Measurements from ENCODE around the gene TTI1. TPM values are rescaled to one million over a fixed set of nuclear protein-coding genes. Genes with fewer than 3 reads are reported as not detected.

Gene TTI1
- polyA plus RNA-seq, 1 donor from 2014 or later = 20.0 TPM

DNA sequence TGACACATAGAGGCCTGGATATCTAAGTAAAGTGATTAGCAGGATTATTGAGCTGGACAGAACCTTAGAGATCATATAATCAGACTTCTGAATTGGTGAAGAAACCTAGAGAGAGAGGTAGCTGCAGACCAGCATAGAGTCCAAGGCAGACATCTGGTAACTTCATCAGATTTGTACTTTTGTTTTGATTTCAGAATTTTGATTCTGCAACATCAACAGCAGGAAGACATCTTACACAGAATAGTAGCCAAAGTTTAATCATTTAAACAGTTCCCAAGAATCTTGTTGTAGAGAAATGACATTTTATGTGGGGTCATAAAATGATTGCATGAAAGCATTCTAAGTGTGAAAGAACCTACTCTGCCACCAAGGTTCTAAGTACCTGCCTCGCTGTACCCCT, 39.6 kb upstream of the TTI1 start:
- Histone ChIP-seq H3K4me2 (ENCODE audit: low read length) (no peak overlapping the region), H3K27ac (ENCODE audit: low read length) (no peak overlapping the region)

DNA sequence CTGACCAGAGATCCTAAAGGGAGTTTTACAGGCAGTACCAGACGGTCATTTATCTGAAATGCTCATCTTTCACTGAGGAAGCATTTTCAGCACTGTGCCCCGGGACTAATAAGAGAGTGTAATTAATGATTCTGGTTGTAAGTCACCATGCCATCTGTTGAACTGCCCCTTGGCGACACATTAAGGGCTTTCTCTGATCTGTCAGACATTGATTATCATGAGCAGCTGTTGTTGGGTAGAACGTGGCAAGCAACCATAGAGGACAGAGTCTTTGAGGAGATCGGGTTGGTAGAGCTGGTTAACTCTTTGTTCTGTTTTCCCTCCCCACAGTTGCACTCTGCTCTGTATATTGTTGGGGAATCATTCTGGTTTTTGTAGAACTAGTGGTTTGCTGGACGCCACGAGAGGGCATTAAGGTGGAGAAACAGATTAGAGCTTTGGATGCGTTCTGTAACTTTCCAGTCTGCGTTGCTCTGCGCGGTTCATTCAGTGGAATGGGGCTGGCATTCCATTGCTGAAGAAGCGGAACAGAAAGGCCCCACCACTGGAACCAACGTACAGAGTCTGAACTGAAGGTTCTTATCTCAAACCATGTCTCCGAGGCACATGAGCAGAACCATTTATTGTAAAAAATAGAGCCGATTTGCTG, 34.6 kb upstream of the TTI1 start:
- Histone ChIP-seq H3K9me3 (ENCODE audit: low read length) (no peaks in the 10 kb centered on the region), H3K36me3 (ENCODE audit: insufficient read depth, low read length) (peaks cover 25% of the 10 kb centered on the region), H3F3A (ENCODE audit: insufficient read depth, low read length, poor library complexity, severe bottlenecking) (no peaks in the 10 kb centered on the region), H3K9me2 (ENCODE audit: insufficient read depth, low read length) (no peaks in the 10 kb centered on the region), H2AFZ (ENCODE audit: low read depth, low read length) (no peak overlapping the region), H3K4me3 (ENCODE audit: low read length) (no peak overlapping the region), H3K79me2 (replicated peaks; ENCODE audit: insufficient read depth, low read length) (no peaks in the 10 kb centered on the region), H4K20me1 (ENCODE audit: insufficient read depth) (no peaks in the 10 kb centered on the region), H3K27ac (ENCODE audit: low read length) (no peak overlapping the region), H3K4me2 (ENCODE audit: low read length) (no peak overlapping the region), H3K9ac (ENCODE audit: low read length) (no peak overlapping the region), H3K27me3 (ENCODE audit: insufficient read depth, low read depth, low read length) (no peaks in the 10 kb centered on the region)
- no peak for TF ChIP-seq POLR2AphosphoS5 (IDR thresholded peaks at IDR 0.05)
- no peak for TF ChIP-seq EP300 (conservative IDR thresholded peaks at IDR 0.05; ENCODE audit: poor library complexity, severe bottlenecking)
- no peak for TF ChIP-seq TAF1 (IDR thresholded peaks at IDR 0.05; ENCODE audit: low read depth)
- no peak for TF ChIP-seq SMC3 (conservative IDR thresholded peaks at IDR 0.05; ENCODE audit: poor library complexity)
- TF ChIP-seq, protein P1, sequence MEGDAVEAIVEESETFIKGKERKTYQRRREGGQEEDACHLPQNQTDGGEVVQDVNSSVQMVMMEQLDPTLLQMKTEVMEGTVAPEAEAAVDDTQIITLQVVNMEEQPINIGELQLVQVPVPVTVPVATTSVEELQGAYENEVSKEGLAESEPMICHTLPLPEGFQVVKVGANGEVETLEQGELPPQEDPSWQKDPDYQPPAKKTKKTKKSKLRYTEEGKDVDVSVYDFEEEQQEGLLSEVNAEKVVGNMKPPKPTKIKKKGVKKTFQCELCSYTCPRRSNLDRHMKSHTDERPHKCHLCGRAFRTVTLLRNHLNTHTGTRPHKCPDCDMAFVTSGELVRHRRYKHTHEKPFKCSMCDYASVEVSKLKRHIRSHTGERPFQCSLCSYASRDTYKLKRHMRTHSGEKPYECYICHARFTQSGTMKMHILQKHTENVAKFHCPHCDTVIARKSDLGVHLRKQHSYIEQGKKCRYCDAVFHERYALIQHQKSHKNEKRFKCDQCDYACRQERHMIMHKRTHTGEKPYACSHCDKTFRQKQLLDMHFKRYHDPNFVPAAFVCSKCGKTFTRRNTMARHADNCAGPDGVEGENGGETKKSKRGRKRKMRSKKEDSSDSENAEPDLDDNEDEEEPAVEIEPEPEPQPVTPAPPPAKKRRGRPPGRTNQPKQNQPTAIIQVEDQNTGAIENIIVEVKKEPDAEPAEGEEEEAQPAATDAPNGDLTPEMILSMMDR (IDR thresholded peaks at IDR 0.05; ENCODE audit: poor library complexity, severe bottlenecking) = no peak
- no peak for TF ChIP-seq RAD21 (conservative IDR thresholded peaks at IDR 0.05)
- TF ChIP-seq, protein P2, sequence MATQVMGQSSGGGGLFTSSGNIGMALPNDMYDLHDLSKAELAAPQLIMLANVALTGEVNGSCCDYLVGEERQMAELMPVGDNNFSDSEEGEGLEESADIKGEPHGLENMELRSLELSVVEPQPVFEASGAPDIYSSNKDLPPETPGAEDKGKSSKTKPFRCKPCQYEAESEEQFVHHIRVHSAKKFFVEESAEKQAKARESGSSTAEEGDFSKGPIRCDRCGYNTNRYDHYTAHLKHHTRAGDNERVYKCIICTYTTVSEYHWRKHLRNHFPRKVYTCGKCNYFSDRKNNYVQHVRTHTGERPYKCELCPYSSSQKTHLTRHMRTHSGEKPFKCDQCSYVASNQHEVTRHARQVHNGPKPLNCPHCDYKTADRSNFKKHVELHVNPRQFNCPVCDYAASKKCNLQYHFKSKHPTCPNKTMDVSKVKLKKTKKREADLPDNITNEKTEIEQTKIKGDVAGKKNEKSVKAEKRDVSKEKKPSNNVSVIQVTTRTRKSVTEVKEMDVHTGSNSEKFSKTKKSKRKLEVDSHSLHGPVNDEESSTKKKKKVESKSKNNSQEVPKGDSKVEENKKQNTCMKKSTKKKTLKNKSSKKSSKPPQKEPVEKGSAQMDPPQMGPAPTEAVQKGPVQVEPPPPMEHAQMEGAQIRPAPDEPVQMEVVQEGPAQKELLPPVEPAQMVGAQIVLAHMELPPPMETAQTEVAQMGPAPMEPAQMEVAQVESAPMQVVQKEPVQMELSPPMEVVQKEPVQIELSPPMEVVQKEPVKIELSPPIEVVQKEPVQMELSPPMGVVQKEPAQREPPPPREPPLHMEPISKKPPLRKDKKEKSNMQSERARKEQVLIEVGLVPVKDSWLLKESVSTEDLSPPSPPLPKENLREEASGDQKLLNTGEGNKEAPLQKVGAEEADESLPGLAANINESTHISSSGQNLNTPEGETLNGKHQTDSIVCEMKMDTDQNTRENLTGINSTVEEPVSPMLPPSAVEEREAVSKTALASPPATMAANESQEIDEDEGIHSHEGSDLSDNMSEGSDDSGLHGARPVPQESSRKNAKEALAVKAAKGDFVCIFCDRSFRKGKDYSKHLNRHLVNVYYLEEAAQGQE (IDR thresholded peaks at IDR 0.05; ENCODE audit: borderline replicate concordance) = no peak

More for the DNA sequence above, 39.6 kb upstream of the TTI1 start:
- no peak overlapping the region for H3K9ac ChIP-seq (ENCODE audit: low read length)
- H4K20me1 ChIP-seq (ENCODE audit: insufficient read depth) = no peaks in the 10 kb centered on the region
- no peak overlapping the region for H2AFZ ChIP-seq (ENCODE audit: low read depth, low read length)
- H3K79me2 ChIP-seq (replicated peaks; ENCODE audit: insufficient read depth, low read length) = no peaks in the 10 kb centered on the region
- H3F3A ChIP-seq (ENCODE audit: insufficient read depth, low read length, poor library complexity, severe bottlenecking) = no peaks in the 10 kb centered on the region
- no peak overlapping the region for H3K4me3 ChIP-seq (ENCODE audit: low read length)
- no peaks in the 10 kb centered on the region for H3K27me3 ChIP-seq (ENCODE audit: insufficient read depth, low read depth, low read length)
- H3K36me3 ChIP-seq (ENCODE audit: insufficient read depth, low read length) = peaks cover 11% of the 10 kb centered on the region
- TF ChIP-seq EP300 (conservative IDR thresholded peaks at IDR 0.05; ENCODE audit: poor library complexity, severe bottlenecking) (no peak), TAF1 (IDR thresholded peaks at IDR 0.05; ENCODE audit: low read depth) (no peak), SMC3 (conservative IDR thresholded peaks at IDR 0.05; ENCODE audit: poor library complexity) (no peak), POLR2AphosphoS5 (IDR thresholded peaks at IDR 0.05) (no peak), MXI1 (conservative IDR thresholded peaks at IDR 0.05; ENCODE audit: poor library complexity, severe bottlenecking) (no peak), RAD21 (conservative IDR thresholded peaks at IDR 0.05) (no peak), EZH2 (IDR thresholded peaks at IDR 0.05; ENCODE audit: borderline replicate concordance, insufficient read depth, low read length, poor library complexity, severe bottlenecking) (no peak)
- TF ChIP-seq, protein P1 (IDR thresholded peaks at IDR 0.05; ENCODE audit: poor library complexity, severe bottlenecking) = no peak
- TF ChIP-seq, protein P2 (IDR thresholded peaks at IDR 0.05; ENCODE audit: borderline replicate concordance) = no peak
- H3K9me3 ChIP-seq (ENCODE audit: low read length) = no peaks in the 10 kb centered on the region
- H3K9me2 ChIP-seq (ENCODE audit: insufficient read depth, low read length) = no peaks in the 10 kb centered on the region

All from neural cell (in vitro differentiated cells).